ENCODE data around the gene RPL14.
A peak's percentile ranks its signal among the peaks of the same experiment; 100 is the strongest.

Gene RPL14

DNA sequence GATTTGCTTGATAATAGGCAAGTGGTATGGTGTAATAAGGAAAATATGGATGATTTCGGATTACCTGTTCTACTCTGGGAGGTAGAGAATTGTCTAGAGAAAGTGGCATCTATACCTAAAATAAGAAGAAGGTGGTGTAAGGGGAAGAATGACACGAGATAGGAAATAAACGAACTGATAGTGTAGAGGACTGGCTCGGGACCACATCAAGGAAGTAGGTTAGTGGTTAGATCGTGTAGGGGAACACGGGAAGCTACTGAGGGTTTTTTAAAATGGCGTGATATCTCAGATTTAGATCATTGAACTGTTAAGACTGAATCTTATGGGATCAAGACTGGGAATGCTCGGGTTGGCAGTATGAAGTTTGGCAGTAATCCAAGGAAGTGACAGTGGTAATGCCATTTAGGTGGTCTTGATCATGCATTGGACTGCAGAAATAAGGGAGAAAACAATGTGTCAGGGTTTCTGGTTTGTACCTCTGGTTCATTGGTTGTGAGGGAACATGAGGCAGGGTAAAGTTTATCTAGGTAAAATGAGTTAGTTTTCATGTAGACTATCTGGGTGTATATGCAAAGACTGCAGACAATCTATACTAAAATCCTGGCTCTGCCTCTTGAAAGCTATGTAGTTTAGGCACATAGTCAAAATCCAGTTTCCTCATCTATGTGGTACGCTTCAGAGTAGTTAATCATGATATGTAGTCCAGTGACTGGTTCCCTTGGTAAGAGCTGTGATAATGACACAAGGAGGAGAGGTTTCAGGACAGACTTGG is 7.4 kb downstream of the RPL14 start:
- no peak for DNase-seq

DNA sequence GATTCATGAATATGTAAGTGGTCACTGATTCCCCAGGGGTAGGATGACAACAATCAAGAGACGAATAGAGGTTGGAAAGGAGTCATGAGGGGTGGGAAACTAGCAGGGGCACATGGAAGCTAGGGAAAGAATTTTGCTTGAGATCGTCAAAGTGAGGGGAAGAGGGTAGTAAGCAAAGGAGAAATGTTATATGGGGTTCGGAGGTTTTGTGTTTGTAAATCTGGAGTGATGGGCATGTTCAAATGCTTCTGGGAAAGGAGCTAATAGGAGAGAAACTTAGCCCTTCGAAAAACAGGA is 7.9 kb downstream of the RPL14 start:
- no peak for DNase-seq

DNA sequence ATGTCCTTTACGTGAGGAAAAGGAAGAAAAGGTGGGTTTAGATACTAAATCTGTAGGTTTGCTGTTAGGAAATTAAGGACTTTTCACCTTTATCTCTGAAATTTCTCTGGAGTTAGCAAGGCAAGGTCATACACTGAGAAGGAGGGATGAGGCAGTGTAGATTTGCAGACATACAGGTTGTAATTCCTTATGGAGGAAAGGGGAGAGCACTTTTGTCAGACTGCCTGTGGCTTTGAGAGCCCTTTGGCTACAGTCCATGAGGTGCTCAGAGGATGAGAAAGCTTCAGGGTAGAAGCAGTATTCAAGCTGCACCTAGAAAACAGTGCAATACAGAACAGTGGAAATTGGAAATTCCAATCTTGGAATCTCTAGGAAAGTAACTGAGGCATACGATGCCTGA is 8.3 kb downstream of the RPL14 start:
- no peak for DNase-seq

GRCh38 chr3:40468018-40468417 is 10.9 kb downstream of the RPL14 start:
- no peak for DNase-seq

- no peak for DNase-seq
These were observed 13.6 kb downstream of the RPL14 start for GRCh38 chr3:40470701-40471100.

DNA sequence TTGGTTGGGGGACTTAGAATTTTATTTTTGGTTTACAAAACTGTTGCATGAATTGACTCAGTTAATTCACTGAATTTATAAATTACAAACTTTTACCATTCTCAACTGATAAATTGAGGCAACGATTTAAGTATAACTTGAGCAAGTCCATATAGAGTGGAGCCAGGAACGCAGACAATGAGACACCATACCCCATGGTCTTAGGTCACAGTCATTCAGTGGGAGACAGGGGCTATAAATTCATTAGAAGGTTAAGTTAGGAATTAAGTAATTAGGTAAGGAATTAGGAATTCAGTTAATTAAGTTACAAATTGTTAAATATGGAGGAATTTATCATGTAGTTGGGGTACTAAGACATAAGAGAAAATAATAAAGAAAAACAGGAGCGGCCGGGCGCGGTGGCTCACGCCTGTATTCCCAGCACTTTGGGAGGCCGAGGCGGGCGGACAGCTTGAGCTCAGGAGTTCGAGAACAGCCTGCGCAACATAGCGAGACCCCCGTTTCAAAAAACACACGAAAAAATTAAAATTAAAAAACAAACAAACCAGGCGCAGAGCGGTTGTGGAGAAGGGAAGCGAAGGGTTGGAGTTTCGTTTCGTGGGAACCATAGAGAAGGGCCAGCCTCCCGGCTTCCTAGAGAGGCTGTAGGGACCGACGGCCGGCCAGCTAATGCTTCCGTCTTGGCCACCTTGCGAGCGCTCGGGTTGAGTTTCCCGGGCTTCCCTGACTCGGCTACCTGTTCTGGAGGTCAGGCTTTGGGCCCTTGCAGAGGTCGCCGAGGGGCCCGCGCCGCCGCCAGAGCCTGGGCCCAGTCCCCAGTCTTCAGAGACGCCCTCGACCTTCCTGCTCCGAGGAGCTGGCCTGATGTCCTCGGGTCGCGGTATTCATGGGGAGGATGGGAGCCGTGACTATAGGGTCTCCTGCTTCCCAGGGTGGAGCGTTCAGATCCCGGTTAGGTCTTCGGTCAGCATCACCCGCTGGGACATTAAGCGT is 19.6 kb downstream of the RPL14 start, which contains the start of gene ZNF619:
Gene ZNF619, plus strand, starts transcription at position 645 of the 993 bp plus-strand sequence. CDS start 858 bp downstream, outside the sequence.
- no peak for DNase-seq

DNA sequence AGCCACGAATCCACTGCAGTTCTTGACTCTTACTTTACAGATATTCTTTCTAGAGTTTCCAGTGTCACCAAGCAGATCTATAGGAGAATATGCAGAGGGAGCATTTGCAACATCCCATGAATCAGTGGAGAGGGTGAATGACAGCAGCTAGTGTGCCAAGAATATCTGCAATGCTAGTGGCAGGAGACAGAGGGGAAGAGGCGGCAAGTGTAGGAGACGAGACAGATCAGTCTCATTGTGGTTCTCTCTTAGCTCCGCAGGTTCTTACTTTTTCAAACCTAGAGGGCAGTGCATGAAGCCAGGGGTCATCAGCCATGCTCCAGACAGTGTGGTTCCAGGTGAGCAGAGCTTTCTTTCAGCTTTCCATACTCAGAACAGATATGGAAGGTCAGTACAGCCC is 20.5 kb downstream of the RPL14 start:
- DNase-seq = no peak

DNA sequence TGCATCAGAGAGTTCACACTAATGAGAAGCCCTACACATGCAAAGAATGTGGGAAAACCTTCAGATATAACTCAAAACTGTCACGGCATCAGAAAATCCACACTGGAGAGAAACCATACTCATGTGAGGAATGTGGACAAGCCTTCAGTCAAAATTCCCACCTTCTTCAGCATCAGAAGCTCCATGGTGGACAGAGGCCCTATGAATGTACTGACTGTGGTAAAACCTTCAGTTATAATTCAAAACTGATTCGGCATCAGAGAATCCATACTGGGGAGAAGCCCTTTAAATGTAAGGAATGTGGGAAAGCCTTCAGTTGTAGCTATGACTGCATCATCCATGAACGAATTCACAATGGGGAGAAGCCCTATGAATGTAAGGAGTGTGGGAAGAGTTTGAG is 30.0 kb downstream of the RPL14 start:
- no peak for DNase-seq

GRCh38 chr3:40490916-40491315 is 33.8 kb downstream of the RPL14 start:
- no peak for DNase-seq

GRCh38 chr3:40494698-40495097 is 37.6 kb downstream of the RPL14 start:
- DNase-seq = no peak

GRCh38 chr3:40497288-40497687 is 40.1 kb downstream of the RPL14 start:
- no peak for DNase-seq

- DNase-seq = no peak
These were observed 42.8 kb downstream of the RPL14 start for GRCh38 chr3:40499952-40500351.

GRCh38 chr3:40502034-40502433 is 44.9 kb downstream of the RPL14 start:
- DNase-seq = no peak

GRCh38 chr3:40504636-40505430 is 47.7 kb downstream of the RPL14 start:
- no peak for DNase-seq

DNA sequence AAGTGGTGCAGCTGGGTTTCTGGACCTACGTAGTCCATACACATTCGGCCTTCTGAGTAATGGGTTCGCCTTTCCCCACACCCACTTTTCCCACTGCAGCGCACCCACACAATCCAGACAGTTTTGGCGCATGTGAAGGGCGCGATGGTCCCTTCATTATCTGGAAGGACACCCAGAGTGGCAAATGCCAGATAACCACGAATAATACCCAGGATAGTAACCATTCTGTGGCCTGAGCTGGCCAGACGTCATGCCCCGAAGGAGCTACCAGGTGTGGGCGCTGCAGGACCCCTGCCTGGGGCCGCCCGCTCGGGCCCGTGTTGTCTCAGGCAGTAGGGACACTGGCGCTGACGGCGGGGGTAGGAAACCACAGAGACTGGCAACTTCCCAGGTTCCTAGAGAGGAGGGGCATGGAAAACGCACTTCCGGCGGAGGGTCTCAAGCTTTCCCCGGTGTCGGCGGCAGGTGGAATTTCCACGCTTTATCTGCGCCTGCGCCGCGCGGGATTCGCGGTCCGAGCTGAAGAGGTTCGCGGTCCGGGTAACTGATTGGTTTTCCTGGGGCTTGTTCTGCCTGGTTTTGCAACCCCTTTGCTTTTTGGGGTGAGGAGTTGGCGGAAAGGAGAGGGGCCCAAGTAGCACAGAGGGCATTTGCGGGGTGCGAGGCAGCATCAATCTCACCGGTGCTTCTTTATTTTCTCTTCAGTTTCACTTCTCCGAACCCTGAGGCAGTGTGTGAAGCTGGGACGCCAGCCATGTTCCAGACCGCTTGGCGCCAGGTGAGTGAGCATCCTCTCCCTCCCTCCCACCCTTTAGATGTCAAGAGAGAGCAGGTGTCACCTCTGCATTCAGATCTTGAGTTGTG is 48.7 kb downstream of the RPL14 start, which contains the start of gene ZNF620:
Gene ZNF620, plus strand, starts transcription at position 441 of the 864 bp plus-strand sequence. Its CDS starts 314 bp downstream, at position 755.
- peak; percentile 58 for DNase-seq

GRCh38 chr3:40511031-40511718 is 54.0 kb downstream of the RPL14 start:
- DNase-seq = no peak

- no peak for DNase-seq
These were observed 59.1 kb downstream of the RPL14 start for GRCh38 chr3:40516201-40516600.

DNA sequence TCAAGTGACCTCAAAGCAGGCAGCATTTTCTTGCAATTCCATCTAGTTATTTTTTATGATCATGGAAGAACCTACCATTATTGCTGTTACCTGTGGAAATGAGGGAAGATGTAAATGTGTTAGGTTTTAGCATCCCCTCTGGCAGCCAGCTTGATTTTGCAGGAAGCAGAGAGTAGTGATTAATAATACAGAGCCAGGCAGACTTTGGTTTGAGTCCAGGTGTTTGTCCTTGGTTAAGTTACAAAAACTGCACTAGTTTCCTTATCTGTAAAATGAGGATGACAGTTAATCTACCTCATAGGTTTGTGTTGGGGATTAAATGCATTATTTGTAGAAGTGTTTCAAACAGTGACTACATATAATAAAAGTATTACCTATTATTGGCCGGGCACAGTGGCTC is 60.9 kb downstream of the RPL14 start:
- no peak for DNase-seq
